Neural progenitor cell (in vitro differentiated cells): ENCODE measurements around the gene SRSF1. TPM values are rescaled to one million over a fixed set of nuclear protein-coding genes. Genes with fewer than 3 reads are reported as not detected.

Source experiments
- DNase-seq: peaks from one replicate; pipeline ENCODE4 v3.0.0-alpha.2; 2016; ENCODE audit warnings: low spot score
- H2AFZ ChIP-seq: fragments of 200-600 bp; sonication (generic); replicated peaks from 2 replicates; pipeline ENCODE4 v1.6.1; 2016; ENCODE audit warnings: antibody characterized with exemption
- H3F3A ChIP-seq: fragments of 200-600 bp; sonication (generic); 2 replicates; pipeline ENCODE4 v1.6.1; 2016; ENCODE audit warnings: antibody characterized with exemption, low read depth
- H3K27ac ChIP-seq: fragments of 200-600 bp; sonication (generic); 2 replicates; pipeline ENCODE4 v1.5.1; 2016; ENCODE audit warnings: mild to moderate bottlenecking
- H3K27me3 ChIP-seq: fragments of 200-600 bp; sonication (generic); 2 replicates; pipeline ENCODE4 v1.6.1; 2016; ENCODE audit warnings: mild to moderate bottlenecking, moderate library complexity
- H3K36me3 ChIP-seq: fragments of 200-600 bp; sonication (generic); 2 replicates; pipeline ENCODE4 v1.5.1; 2016
- H3K4me1 ChIP-seq: fragments of 200-600 bp; sonication (generic); 2 replicates; pipeline ENCODE4 v1.6.1; 2016; ENCODE audit warnings: mixed run types
- H3K4me2 ChIP-seq: fragments of 200-600 bp; sonication (generic); 2 replicates; pipeline ENCODE4 v1.6.1; 2016
- H3K4me3 ChIP-seq: fragments of 200-600 bp; sonication (generic); 2 replicates; pipeline ENCODE4 v1.5.1; 2016
- H3K79me2 ChIP-seq: fragments of 200-600 bp; sonication (generic); 2 replicates; pipeline ENCODE4 v1.6.1; 2016; ENCODE audit warnings: low read depth
- H3K9ac ChIP-seq: fragments of 200-600 bp; sonication (generic); 2 replicates; pipeline ENCODE4 v1.6.1; 2016
- H3K9me3 ChIP-seq: fragments of 200-600 bp; sonication (generic); 2 replicates; pipeline ENCODE4 v1.5.1; 2016; ENCODE audit warnings: low read depth
- H4K20me1 ChIP-seq: fragments of 200-600 bp; sonication (generic); 2 replicates; pipeline ENCODE4 v1.6.1; 2016; ENCODE audit warnings: low read depth
- H3K27ac Mint-ChIP-seq: 3 replicates; pipeline ENCODE4 v1.8.0; 2021; ENCODE audit warnings: mixed read lengths
- H3K27me3 Mint-ChIP-seq: 2 replicates; pipeline ENCODE4 v1.8.0; 2022; ENCODE audit warnings: low read depth, mild to moderate bottlenecking, inconsistent platforms, moderate library complexity, mixed read lengths; ENCODE audit not compliant: insufficient read depth
- H3K36me3 Mint-ChIP-seq: 3 replicates; pipeline ENCODE4 v1.8.0; 2021; ENCODE audit warnings: mixed read lengths
- H3K4me1 Mint-ChIP-seq: 3 replicates; pipeline ENCODE4 v1.8.0; 2021; ENCODE audit warnings: mixed read lengths
- H3K4me3 Mint-ChIP-seq: 3 replicates; pipeline ENCODE4 v1.8.0; 2021; ENCODE audit warnings: mild to moderate bottlenecking, moderate library complexity, mixed read lengths
- H3K9me3 Mint-ChIP-seq: 3 replicates; pipeline ENCODE4 v1.8.0; 2020; ENCODE audit warnings: mixed read lengths
- CTCF ChIP-seq: fragments of 200-600 bp; sonication (generic); IDR thresholded peaks from 2 replicates; pipeline ENCODE4 v1.5.1; 2017; ENCODE audit warnings: antibody characterized with exemption, mild to moderate bottlenecking
- EZH2 ChIP-seq: fragments of 200-600 bp; sonication (generic); IDR thresholded peaks from 2 replicates; pipeline ENCODE4 v1.6.1; 2017; ENCODE audit warnings: antibody characterized with exemption, mild to moderate bottlenecking, moderate library complexity
- EZH2phosphoT487 ChIP-seq: fragments of 200-600 bp; sonication (generic); IDR thresholded peaks from 2 replicates; pipeline ENCODE4 v1.6.1; 2017; ENCODE audit warnings: antibody characterized with exemption
- total RNA-seq: library from RNA; depleted of rRNA; stranded (reverse); fragments of >200 nt; gene quantifications from 2 replicates; pipeline ENCODE4 v1.2.3, GENCODE V29; 2015; ENCODE audit warnings: low replicate concordance

Gene SRSF1
- total RNA-seq, 1 donor from 2014 or later, result 556 TPM

DNA sequence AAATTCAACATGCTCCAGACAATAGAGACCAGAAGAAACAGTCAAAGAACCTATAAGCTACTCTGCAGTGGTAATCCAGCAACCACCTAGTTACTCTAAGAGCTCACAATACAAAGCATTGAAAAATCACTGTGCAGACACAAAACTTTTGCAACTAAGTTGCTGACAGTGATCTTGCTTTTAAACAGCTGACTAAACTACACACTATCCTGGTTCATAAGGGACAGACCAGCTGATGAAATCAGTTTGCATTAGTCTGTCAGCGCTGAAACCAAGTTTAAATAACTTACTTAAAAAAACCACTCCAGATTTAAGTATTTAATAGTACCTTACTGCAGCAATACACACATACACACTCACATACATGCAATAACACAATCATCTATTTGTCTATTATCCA lies 23.6 kb downstream of the SRSF1 start:
- Mint-ChIP-seq H3K9me3 (no peaks in the 10 kb centered on the region), H3K4me1 (peaks cover 63% of the 10 kb centered on the region), H3K27ac (no peak overlapping the region), H3K36me3 (peaks cover 35% of the 10 kb centered on the region), H3K27me3 (no peaks in the 10 kb centered on the region), H3K4me3 (peak overlapping the region; percentile 6)
- no peak for DNase-seq
- TF ChIP-seq EZH2phosphoT487, result no peak
- no peak for TF ChIP-seq CTCF
- TF ChIP-seq EZH2, result no peak
- Histone ChIP-seq H3K9me3 (no peaks in the 10 kb centered on the region), H3K4me3 (peak overlapping the region; percentile 6), H3K9ac (no peak overlapping the region), H3K79me2 (peaks cover 86% of the 10 kb centered on the region), H4K20me1 (peaks cover 71% of the 10 kb centered on the region), H3F3A (peaks cover 41% of the 10 kb centered on the region), H2AFZ (no peak overlapping the region), H3K27me3 (no peaks in the 10 kb centered on the region), H3K27ac (peak overlapping the region; percentile 30), H3K4me2 (peak overlapping the region; percentile 94), H3K4me1 (peaks cover 35% of the 10 kb centered on the region), H3K36me3 (peaks cover 22% of the 10 kb centered on the region)

- Histone ChIP-seq H3K27ac (no peak overlapping the region), H3K9ac (no peak overlapping the region), H3K4me3 (no peak overlapping the region), H2AFZ (no peak overlapping the region), H4K20me1 (peaks cover 76% of the 10 kb centered on the region), H3K27me3 (no peaks in the 10 kb centered on the region), H3F3A (peaks cover 34% of the 10 kb centered on the region), H3K4me2 (peak overlapping the region; percentile 94), H3K9me3 (no peaks in the 10 kb centered on the region), H3K4me1 (peaks cover 35% of the 10 kb centered on the region), H3K36me3 (peaks cover 23% of the 10 kb centered on the region), H3K79me2 (peaks cover 91% of the 10 kb centered on the region)
- no peak for DNase-seq
- no peak overlapping the region for H3K27ac Mint-ChIP-seq
- H3K36me3 Mint-ChIP-seq, result peaks cover 41% of the 10 kb centered on the region
- TF ChIP-seq EZH2 (no peak), CTCF (no peak), EZH2phosphoT487 (no peak)
- H3K27me3 Mint-ChIP-seq, result no peaks in the 10 kb centered on the region
- H3K4me1 Mint-ChIP-seq, result peaks cover 63% of the 10 kb centered on the region
- peak overlapping the region; percentile 30 for H3K4me3 Mint-ChIP-seq
- no peaks in the 10 kb centered on the region for H3K9me3 Mint-ChIP-seq
Measured at GRCh38 chr17:57982452-57983170, 24.4 kb downstream of the SRSF1 start.

GRCh38 chr17:57980522-57980921 lies 26.5 kb downstream of the SRSF1 start:
- Histone ChIP-seq H3K27ac (no peak overlapping the region), H3K4me3 (no peak overlapping the region), H3K36me3 (peaks cover 28% of the 10 kb centered on the region)

More at GRCh38 chr17:57980522-57980921, 26.5 kb downstream of the SRSF1 start:
- Histone ChIP-seq H3K79me2 (peaks cover 77% of the 10 kb centered on the region), H4K20me1 (peaks cover 79% of the 10 kb centered on the region), H3K9ac (no peak overlapping the region), H3K27me3 (no peaks in the 10 kb centered on the region), H3K4me1 (peaks cover 25% of the 10 kb centered on the region), H2AFZ (no peak overlapping the region), H3K9me3 (no peaks in the 10 kb centered on the region), H3F3A (peaks cover 22% of the 10 kb centered on the region), H3K4me2 (no peak overlapping the region)
- Mint-ChIP-seq H3K4me3 (no peak overlapping the region), H3K27me3 (no peaks in the 10 kb centered on the region), H3K36me3 (peaks cover 48% of the 10 kb centered on the region), H3K9me3 (no peaks in the 10 kb centered on the region), H3K27ac (no peak overlapping the region), H3K4me1 (peaks cover 52% of the 10 kb centered on the region)
- TF ChIP-seq CTCF (no peak), EZH2phosphoT487 (no peak), EZH2 (no peak)
- no peak for DNase-seq
